DND-41 (cell line): ENCODE data around the gene ACAP1.

Experiments used
- ATAC-seq: fragments of 200-7000 bp; cut with Tn5 transposase; 3 replicates; pipeline ENCODE4 v1.9.1; 2021; ENCODE audit warnings: low read depth; ENCODE audit not compliant: insufficient read depth
- DNase-seq: peaks from one replicate; pipeline ENCODE4 v3.0.0-alpha.2; 2020
- H2AFZ ChIP-seq: 2 replicates; pipeline ENCODE4 v1.6.0; 2012; ENCODE audit warnings: low read depth, low read length
- H3K27ac ChIP-seq: 2 replicates; pipeline ENCODE4 v1.5.1; 2012; ENCODE audit warnings: low read length, inconsistent platforms
- H3K27me3 ChIP-seq: fragments of 200-600 bp; sonication (generic); 2 replicates; pipeline ENCODE4 v1.6.0; 2012; ENCODE audit warnings: low read length, mild to moderate bottlenecking, inconsistent platforms; ENCODE audit not compliant: insufficient read depth, poor library complexity
- H3K36me3 ChIP-seq: 2 replicates; pipeline ENCODE4 v1.5.1; 2012; ENCODE audit warnings: low read length, inconsistent platforms; ENCODE audit not compliant: insufficient read depth
- H3K4me1 ChIP-seq: 2 replicates; pipeline ENCODE4 v1.5.1; 2012; ENCODE audit warnings: mild to moderate bottlenecking, low read length; ENCODE audit not compliant: insufficient read depth
- H3K4me2 ChIP-seq: 2 replicates; pipeline ENCODE4 v1.6.0; 2012; ENCODE audit warnings: mild to moderate bottlenecking, moderate library complexity, low read length, inconsistent platforms; ENCODE audit not compliant: insufficient read depth
- H3K4me3 ChIP-seq, 2 experiments: fragments of 200-600 bp in 1 of 2; shearing (Covaris generic) in 1 of 2; 2 replicates each; pipeline ENCODE4 v1.5.1; 2012 to 2016; ENCODE audit warnings: inconsistent platforms in 2 of 2, low read length in 2 of 2, mild to moderate bottlenecking in 2 of 2, low read depth in 1 of 2, moderate library complexity in 1 of 2
- H3K79me2 ChIP-seq: 2 replicates; pipeline ENCODE4 v1.6.0; 2012; ENCODE audit warnings: low read length, inconsistent platforms; ENCODE audit not compliant: insufficient read depth
- H3K9ac ChIP-seq: 2 replicates; pipeline ENCODE4 v1.6.0; 2012; ENCODE audit warnings: low read depth, mild to moderate bottlenecking, inconsistent platforms, low read length, moderate library complexity
- H3K9me3 ChIP-seq: 2 replicates; pipeline ENCODE4 v1.5.1; 2012; ENCODE audit warnings: low read length, moderate library complexity, mild to moderate bottlenecking, inconsistent platforms; ENCODE audit not compliant: insufficient read depth, severe bottlenecking
- H4K20me1 ChIP-seq: 2 replicates; pipeline ENCODE4 v1.6.0; 2012; ENCODE audit warnings: low read length; ENCODE audit not compliant: insufficient read depth
- EZH2 ChIP-seq: IDR thresholded peaks from 3 replicates; pipeline ENCODE4 v1.6.1; 2012; ENCODE audit warnings: borderline replicate concordance, low read depth, mild to moderate bottlenecking, moderate library complexity, low read length, inconsistent platforms; ENCODE audit not compliant: severe bottlenecking
- TF ChIP-seq, protein P1 (sequence below): IDR thresholded peaks from 2 replicates; pipeline ENCODE4 v1.5.1; 2012; ENCODE audit warnings: borderline replicate concordance, low read length, moderate library complexity, mild to moderate bottlenecking; ENCODE audit not compliant: poor library complexity, severe bottlenecking; ENCODE audit errors: extremely low read depth

ACAP1 gene

DNA sequence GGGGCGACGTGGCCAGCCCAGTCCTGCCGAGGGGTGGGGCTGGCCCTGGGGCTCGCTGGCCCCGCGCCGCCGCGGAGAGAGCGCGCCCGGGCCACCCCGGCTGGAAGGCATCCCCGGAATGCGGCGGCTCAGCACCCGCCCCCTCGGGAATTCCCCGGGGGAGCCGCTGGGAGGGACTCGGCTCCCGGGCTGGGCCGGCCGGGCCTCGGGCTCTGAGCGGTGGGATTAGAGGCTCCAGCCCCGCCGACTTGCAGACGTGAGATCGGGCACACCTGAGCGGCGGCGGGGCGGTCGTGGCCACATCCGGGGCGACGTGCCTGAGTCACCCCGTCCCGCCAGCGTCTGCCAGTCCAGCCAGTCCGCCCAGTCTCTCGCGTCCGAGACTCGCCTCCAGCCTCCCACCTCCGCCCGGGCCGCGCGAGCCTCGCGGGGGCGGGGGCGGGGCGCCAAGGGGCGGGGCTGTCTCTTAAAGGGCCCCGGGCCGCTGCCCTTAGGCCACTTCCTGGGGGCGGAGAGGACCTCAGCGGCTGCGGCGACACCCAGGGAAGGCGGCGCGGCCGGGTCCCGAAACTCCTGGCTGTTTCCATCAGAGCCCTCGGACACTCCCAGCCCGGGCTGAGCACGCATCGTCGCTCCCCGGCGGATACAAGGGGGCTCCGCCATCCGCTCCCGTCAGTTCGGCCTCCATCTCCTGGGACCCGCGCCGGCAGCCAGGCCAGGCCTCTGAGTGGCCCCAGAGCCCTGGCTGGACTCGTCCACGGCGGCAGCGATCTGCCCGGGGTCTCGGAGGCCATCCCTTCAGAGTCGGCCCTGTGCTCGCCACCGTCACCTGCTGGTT is 15.6 kb downstream of the ACAP1 start, which contains the start of gene KCTD11:
Gene KCTD11 (plus strand): TSS at position 498 of the 838 bp plus-strand sequence.
- H3K27ac ChIP-seq: no peak within 1 kb of the TSS
- peaks cover 32% of the 10 kb centered on the region for H3K36me3 ChIP-seq
- no peaks in the 10 kb centered on the region for H3K9me3 ChIP-seq
- no peaks in the 10 kb centered on the region for H3K79me2 ChIP-seq
- no peaks in the 10 kb centered on the region for H4K20me1 ChIP-seq
- TF ChIP-seq, protein P1, sequence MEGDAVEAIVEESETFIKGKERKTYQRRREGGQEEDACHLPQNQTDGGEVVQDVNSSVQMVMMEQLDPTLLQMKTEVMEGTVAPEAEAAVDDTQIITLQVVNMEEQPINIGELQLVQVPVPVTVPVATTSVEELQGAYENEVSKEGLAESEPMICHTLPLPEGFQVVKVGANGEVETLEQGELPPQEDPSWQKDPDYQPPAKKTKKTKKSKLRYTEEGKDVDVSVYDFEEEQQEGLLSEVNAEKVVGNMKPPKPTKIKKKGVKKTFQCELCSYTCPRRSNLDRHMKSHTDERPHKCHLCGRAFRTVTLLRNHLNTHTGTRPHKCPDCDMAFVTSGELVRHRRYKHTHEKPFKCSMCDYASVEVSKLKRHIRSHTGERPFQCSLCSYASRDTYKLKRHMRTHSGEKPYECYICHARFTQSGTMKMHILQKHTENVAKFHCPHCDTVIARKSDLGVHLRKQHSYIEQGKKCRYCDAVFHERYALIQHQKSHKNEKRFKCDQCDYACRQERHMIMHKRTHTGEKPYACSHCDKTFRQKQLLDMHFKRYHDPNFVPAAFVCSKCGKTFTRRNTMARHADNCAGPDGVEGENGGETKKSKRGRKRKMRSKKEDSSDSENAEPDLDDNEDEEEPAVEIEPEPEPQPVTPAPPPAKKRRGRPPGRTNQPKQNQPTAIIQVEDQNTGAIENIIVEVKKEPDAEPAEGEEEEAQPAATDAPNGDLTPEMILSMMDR: no peak
- no peak for TF ChIP-seq EZH2
- no peak within 1 kb of the TSS for H3K4me3 ChIP-seq
- no peaks in the 10 kb centered on the region for H3K27me3 ChIP-seq
- no peak within 1 kb of the TSS for H3K9ac ChIP-seq
- ATAC-seq (no peak), DNase-seq (no peak)
- no peak within 1 kb of the TSS for H3K4me2 ChIP-seq
- H3K4me1 ChIP-seq: peaks cover 7% of the 10 kb centered on the region
- H2AFZ ChIP-seq: no peak within 1 kb of the TSS

DNA sequence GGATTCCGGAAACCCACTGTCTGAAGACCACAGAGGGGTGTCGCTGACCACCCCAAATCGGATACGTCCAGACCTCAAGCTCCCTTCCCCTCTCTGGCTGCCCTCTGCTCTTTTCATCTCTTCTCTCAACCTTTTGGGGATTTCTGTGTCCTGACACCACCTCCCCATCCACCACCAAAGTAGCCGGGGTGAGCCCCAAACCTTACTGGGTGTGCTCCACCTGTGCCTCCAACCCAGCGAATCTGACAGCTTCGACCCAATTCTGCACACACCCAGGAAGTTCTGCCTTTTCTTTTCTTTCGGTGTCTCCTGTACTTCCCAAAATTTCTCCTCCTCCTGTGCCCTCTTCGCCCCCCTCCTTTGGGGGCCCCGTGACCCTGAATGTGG is 16.2 kb downstream of the ACAP1 start:
- no peaks in the 10 kb centered on the region for H3K27me3 ChIP-seq
- no peak overlapping the region for H3K4me2 ChIP-seq
- H3K36me3 ChIP-seq: peaks cover 26% of the 10 kb centered on the region
- no peak for ATAC-seq
- H3K9me3 ChIP-seq: no peaks in the 10 kb centered on the region
- H3K4me3 ChIP-seq: no peak overlapping the region
- H4K20me1 ChIP-seq: no peaks in the 10 kb centered on the region
- H3K27ac ChIP-seq: no peak overlapping the region
- no peaks in the 10 kb centered on the region for H3K79me2 ChIP-seq
- no peak for DNase-seq
- peaks cover 7% of the 10 kb centered on the region for H3K4me1 ChIP-seq
- no peak overlapping the region for H3K9ac ChIP-seq
- H2AFZ ChIP-seq: no peak overlapping the region
- TF ChIP-seq EZH2: no peak
- TF ChIP-seq, protein P1: no peak

DNA sequence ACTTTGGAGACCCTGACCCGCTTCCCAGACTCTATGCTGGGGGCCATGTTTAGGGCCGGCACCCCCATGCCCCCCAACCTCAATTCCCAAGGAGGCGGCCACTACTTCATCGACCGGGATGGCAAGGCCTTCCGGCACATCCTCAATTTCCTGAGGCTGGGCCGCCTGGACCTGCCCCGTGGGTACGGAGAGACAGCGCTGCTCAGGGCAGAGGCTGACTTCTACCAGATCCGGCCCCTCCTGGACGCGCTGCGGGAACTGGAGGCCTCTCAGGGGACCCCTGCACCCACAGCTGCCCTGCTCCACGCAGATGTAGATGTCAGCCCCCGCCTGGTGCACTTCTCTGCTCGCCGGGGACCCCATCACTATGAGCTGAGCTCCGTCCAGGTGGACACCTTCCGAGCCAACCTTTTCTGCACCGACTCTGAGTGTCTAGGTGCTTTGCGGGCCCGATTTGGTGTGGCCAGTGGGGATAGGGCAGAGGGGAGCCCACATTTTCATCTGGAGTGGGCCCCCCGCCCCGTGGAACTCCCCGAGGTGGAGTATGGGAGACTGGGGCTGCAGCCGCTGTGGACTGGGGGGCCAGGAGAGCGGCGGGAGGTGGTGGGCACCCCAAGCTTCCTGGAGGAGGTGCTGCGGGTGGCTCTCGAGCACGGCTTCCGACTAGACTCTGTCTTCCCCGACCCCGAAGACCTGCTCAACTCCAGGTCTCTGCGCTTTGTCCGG is 16.7 kb downstream of the ACAP1 start:
- no peaks in the 10 kb centered on the region for H3K27me3 ChIP-seq
- H3K4me2 ChIP-seq: no peak overlapping the region
- no peak for ATAC-seq
- peaks cover 7% of the 10 kb centered on the region for H3K4me1 ChIP-seq
- H3K9me3 ChIP-seq: no peaks in the 10 kb centered on the region
- H3K36me3 ChIP-seq: peaks cover 20% of the 10 kb centered on the region
- TF ChIP-seq, protein P1: no peak
- no peak for TF ChIP-seq EZH2
- no peaks in the 10 kb centered on the region for H3K79me2 ChIP-seq
- no peak overlapping the region for H2AFZ ChIP-seq
- H3K9ac ChIP-seq: no peak overlapping the region
- H3K4me3 ChIP-seq: no peak overlapping the region
- no peak for DNase-seq
- H3K27ac ChIP-seq: no peak overlapping the region
- H4K20me1 ChIP-seq: no peaks in the 10 kb centered on the region
